GM12865 (cell line): ENCODE data around the gene SLC39A11.
A peak's percentile ranks its signal among the peaks of the same experiment; 100 is the strongest.

Experiments used
- DNase-seq: peaks from one replicate; pipeline ENCODE4 v3.0.0; 2010; ENCODE audit warnings: low read depth
- H3K4me3 ChIP-seq: 2 replicates; pipeline ENCODE4 v1.5.1; 2011; ENCODE audit warnings: mild to moderate bottlenecking, low read depth, low read length, control low read depth
- CTCF ChIP-seq: IDR thresholded peaks from 2 replicates; pipeline ENCODE4 v1.5.1; 2011; ENCODE audit warnings: low read length, control low read depth, low read depth, inconsistent platforms; ENCODE audit not compliant: insufficient read depth; ENCODE audit errors: missing control alignments

SLC39A11 gene

GRCh38 chr17:72978593-72979218 is 113.8 kb downstream of the SLC39A11 start:
- DNase-seq, result no peak
- no peak overlapping the region for H3K4me3 ChIP-seq
- no peak for TF ChIP-seq CTCF

DNA sequence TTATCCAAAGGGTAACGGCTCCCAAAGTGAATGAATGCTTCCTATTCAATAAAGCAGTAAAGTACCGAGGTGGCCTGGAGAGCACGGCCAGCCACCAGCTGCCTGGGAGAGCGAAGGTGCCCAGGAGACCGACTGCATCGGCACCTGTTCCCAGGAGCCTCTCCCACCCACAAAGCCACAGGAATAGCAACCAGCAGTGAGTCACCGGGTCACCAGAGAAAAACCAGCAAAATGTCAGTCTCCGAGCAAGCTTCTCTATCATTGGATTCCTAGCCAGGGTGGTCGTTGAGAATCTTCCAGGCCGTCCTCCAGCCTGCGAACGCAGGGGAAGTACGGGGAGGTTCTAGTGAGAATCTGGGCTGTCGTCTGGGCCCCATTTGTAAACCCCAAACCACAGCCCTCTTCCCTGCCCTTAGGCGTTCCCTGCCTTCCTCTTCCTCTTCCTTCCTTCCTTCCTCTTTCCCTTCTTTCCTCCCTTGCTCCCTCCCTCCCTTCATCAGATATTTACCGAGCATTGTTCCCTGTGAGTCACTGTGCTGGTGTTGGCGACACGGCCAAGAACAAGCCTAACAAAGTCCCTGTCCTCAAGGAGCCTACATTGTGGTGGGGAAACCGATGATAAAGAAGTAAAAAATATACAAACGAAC is 114.6 kb downstream of the SLC39A11 start:
- H3K4me3 ChIP-seq, result peak overlapping the region; percentile 25; the same call in 1 of the 2 replicates

GRCh38 chr17:72976971-72977770 is 115.3 kb downstream of the SLC39A11 start:
- TF ChIP-seq CTCF, result no peak
- peak; percentile 72 for DNase-seq
- peak overlapping the region; percentile 25 for H3K4me3 ChIP-seq

More for the DNA sequence above, 114.6 kb downstream of the SLC39A11 start:
- TF ChIP-seq CTCF, result no peak
- peak; percentile 36 for DNase-seq

- H3K4me3 ChIP-seq, result no peak overlapping the region
- no peak for TF ChIP-seq CTCF
- DNase-seq, result no peak
Measured at GRCh38 chr17:72975509-72975908, 117.0 kb downstream of the SLC39A11 start.

GRCh38 chr17:72974605-72975232 is 117.8 kb downstream of the SLC39A11 start:
- DNase-seq, result no peak

More at GRCh38 chr17:72974605-72975232, 117.8 kb downstream of the SLC39A11 start:
- no peak for TF ChIP-seq CTCF
- H3K4me3 ChIP-seq, result no peak overlapping the region
